Mononuclear cell (primary cell): ENCODE results near the gene CSPG4. TPM values are rescaled to one million over a fixed set of nuclear protein-coding genes. Genes with fewer than 3 reads are reported as not detected.
"Not testable (repeated sequence)": the region's sequence is repeated elsewhere in the genome, so short reads cannot be mapped to it uniquely, and the experiment has no call there.

ENCODE experiments used
- H3K27me3 ChIP-seq: 2 replicates; pipeline ENCODE4 v1.6.0; 2011; ENCODE audit warnings: low read length, control low read depth; ENCODE audit not compliant: insufficient read depth
- H3K4me1 ChIP-seq: 2 replicates; pipeline ENCODE4 v1.5.1; 2011; ENCODE audit warnings: mild to moderate bottlenecking, low read length, control low read depth; ENCODE audit not compliant: insufficient read depth
- H3K4me3 ChIP-seq: 2 replicates; pipeline ENCODE4 v1.5.1; 2011; ENCODE audit warnings: mild to moderate bottlenecking, low read length, moderate library complexity
- H3K9me3 ChIP-seq: 2 replicates; pipeline ENCODE4 v1.5.1; 2011; ENCODE audit warnings: low read depth, mild to moderate bottlenecking, control low read depth, low read length
- total RNA-seq: library from RNA; depleted of rRNA; stranded (reverse); fragments of >200 nt; gene quantifications from one replicate; pipeline ENCODE4 v1.2.3, GENCODE V29; 2012

The CSPG4 gene
- total RNA-seq, 1 donor: under 0.01 TPM

- Histone ChIP-seq H3K4me1 (peaks cover 45% of the 10 kb centered on the region), H3K27me3 (peaks cover 7% of the 10 kb centered on the region), H3K4me3 (no peak overlapping the region), H3K9me3 (no peaks in the 10 kb centered on the region)
Observed at GRCh38 chr15:75695634-75696310, 16.9 kb downstream of the CSPG4 start.

- Histone ChIP-seq H3K4me3 (no peak overlapping the region), H3K9me3 (no peaks in the 10 kb centered on the region), H3K4me1 (peaks cover 39% of the 10 kb centered on the region), H3K27me3 (peaks cover 7% of the 10 kb centered on the region)
Observed at GRCh38 chr15:75695220-75695619, 17.4 kb downstream of the CSPG4 start.

- Histone ChIP-seq H3K9me3 (no peaks in the 10 kb centered on the region), H3K27me3 (peaks cover 7% of the 10 kb centered on the region), H3K4me1 (peaks cover 33% of the 10 kb centered on the region), H3K4me3 (no peak overlapping the region)
Observed at GRCh38 chr15:75694241-75695182, 18.1 kb downstream of the CSPG4 start.

GRCh38 chr15:75693501-75694240 lies 19.0 kb downstream of the CSPG4 start:
- H3K27me3 ChIP-seq: peaks cover 7% of the 10 kb centered on the region
- peaks cover 25% of the 10 kb centered on the region for H3K4me1 ChIP-seq
- no peak overlapping the region for H3K4me3 ChIP-seq
- H3K9me3 ChIP-seq: no peaks in the 10 kb centered on the region

GRCh38 chr15:75693028-75693427 lies 19.6 kb downstream of the CSPG4 start:
- H3K9me3 ChIP-seq, H3K4me3 ChIP-seq, H3K27me3 ChIP-seq: not testable (repeated sequence)
- peaks cover 25% of the 10 kb centered on the region for H3K4me1 ChIP-seq

- H3K4me3 ChIP-seq, H3K9me3 ChIP-seq, H3K27me3 ChIP-seq: not testable (repeated sequence)
- peaks cover 25% of the 10 kb centered on the region for H3K4me1 ChIP-seq
Observed at GRCh38 chr15:75692311-75692710, 20.3 kb downstream of the CSPG4 start.

- not testable (repeated sequence) for H3K4me3 ChIP-seq, H3K27me3 ChIP-seq, H3K9me3 ChIP-seq
- peaks cover 12% of the 10 kb centered on the region for H3K4me1 ChIP-seq
Observed at GRCh38 chr15:75689429-75689828, 23.2 kb downstream of the CSPG4 start.

- Histone ChIP-seq H3K9me3 (no peaks in the 10 kb centered on the region), H3K4me1 (peaks cover 6% of the 10 kb centered on the region), H3K4me3 (no peak overlapping the region), H3K27me3 (no peaks in the 10 kb centered on the region)
Observed at GRCh38 chr15:75688831-75689230, 23.8 kb downstream of the CSPG4 start.

- H3K27me3 ChIP-seq: no peaks in the 10 kb centered on the region
Observed at GRCh38 chr15:75688278-75688557, 24.4 kb downstream of the CSPG4 start.

GRCh38 chr15:75687486-75688277 lies 25.0 kb downstream of the CSPG4 start:
- no peaks in the 10 kb centered on the region for H3K9me3 ChIP-seq
- H3K4me1 ChIP-seq: no peaks in the 10 kb centered on the region
- no peak overlapping the region for H3K4me3 ChIP-seq
- H3K27me3 ChIP-seq: no peaks in the 10 kb centered on the region

More at GRCh38 chr15:75688278-75688557, 24.4 kb downstream of the CSPG4 start:
- H3K9me3 ChIP-seq: no peaks in the 10 kb centered on the region
- H3K4me3 ChIP-seq: no peak overlapping the region
- H3K4me1 ChIP-seq: no peaks in the 10 kb centered on the region

GRCh38 chr15:75686212-75686642 lies 26.4 kb downstream of the CSPG4 start:
- H3K27me3 ChIP-seq, H3K4me1 ChIP-seq, H3K9me3 ChIP-seq, H3K4me3 ChIP-seq: not testable (repeated sequence)

GRCh38 chr15:75685195-75685594 lies 27.5 kb downstream of the CSPG4 start:
- no peaks in the 10 kb centered on the region for H3K9me3 ChIP-seq
- no peaks in the 10 kb centered on the region for H3K27me3 ChIP-seq
- no peak overlapping the region for H3K4me3 ChIP-seq
- no peaks in the 10 kb centered on the region for H3K4me1 ChIP-seq

- no peaks in the 10 kb centered on the region for H3K9me3 ChIP-seq
- H3K4me1 ChIP-seq: no peaks in the 10 kb centered on the region
- H3K27me3 ChIP-seq: no peaks in the 10 kb centered on the region
- no peak overlapping the region for H3K4me3 ChIP-seq
Observed at GRCh38 chr15:75684648-75685047, 28.0 kb downstream of the CSPG4 start.

GRCh38 chr15:75683646-75684312 lies 28.9 kb downstream of the CSPG4 start:
- H3K4me3 ChIP-seq, H3K4me1 ChIP-seq, H3K9me3 ChIP-seq, H3K27me3 ChIP-seq: not testable (repeated sequence)
